WTC11 (cell line): ENCODE results near the gene LTN1. TPM values are rescaled to one million over a fixed set of nuclear protein-coding genes. Genes with fewer than 3 reads are reported as not detected.
"Not testable (repeated sequence)": the region's sequence is repeated elsewhere in the genome, so short reads cannot be mapped to it uniquely, and the experiment has no call there.

Experiments used
- ATAC-seq: fragments of 200-7000 bp; cut with Tn5 transposase; 2 replicates; pipeline ENCODE4 v1.10.0; 2021; ENCODE audit warnings: mild to moderate bottlenecking, moderate library complexity
- CTCF ChIA-PET: fragments of 300-600 bp; sonication (Branson Sonifier 250); formaldehyde crosslinking; loops from one replicate; lab custom pipeline; 2021; ENCODE audit warnings: antibody characterized with exemption; lab: Charles Lee
- POLR2A ChIA-PET: fragments of 350-600 bp; sonication (Branson Sonifier 250); formaldehyde crosslinking; loops from one replicate; lab custom pipeline; 2021; ENCODE audit warnings: antibody characterized with exemption; lab: Charles Lee
- DNase-seq: peaks from one replicate; pipeline ENCODE4 v3.0.0; 2021; ENCODE audit warnings: low spot score
- H3K27ac Mint-ChIP-seq: 2 replicates; pipeline ENCODE4 v1.8.0; 2021; ENCODE audit warnings: mixed read lengths
- H3K27me3 Mint-ChIP-seq: 2 replicates; pipeline ENCODE4 v1.8.0; 2021; ENCODE audit warnings: low read depth, mild to moderate bottlenecking, moderate library complexity, mixed read lengths
- H3K36me3 Mint-ChIP-seq: 2 replicates; pipeline ENCODE4 v1.8.0; 2021; ENCODE audit warnings: mixed read lengths
- H3K4me1 Mint-ChIP-seq: 2 replicates; pipeline ENCODE4 v1.8.0; 2022; ENCODE audit warnings: mixed read lengths
- H3K4me3 Mint-ChIP-seq: 2 replicates; pipeline ENCODE4 v1.8.0; 2021; ENCODE audit warnings: mild to moderate bottlenecking, moderate library complexity, mixed read lengths
- H3K9me3 Mint-ChIP-seq: 2 replicates; pipeline ENCODE4 v1.8.0; 2021; ENCODE audit warnings: mixed read lengths
- ELF4 ChIP-seq: sonication (generic); formaldehyde crosslinking; IDR thresholded peaks from 2 replicates; pipeline ENCODE4 v1.8.1; 2022; ENCODE audit warnings: low read depth, mild to moderate bottlenecking, moderate library complexity, missing genetic modification reagents
- ETV6 ChIP-seq: sonication (generic); formaldehyde crosslinking; IDR thresholded peaks from 2 replicates; pipeline ENCODE4 v1.8.1; 2022; ENCODE audit warnings: mild to moderate bottlenecking, missing genetic modification reagents
- FOXJ3 ChIP-seq: sonication (generic); formaldehyde crosslinking; IDR thresholded peaks from 2 replicates; pipeline ENCODE4 v1.9.0; 2021; ENCODE audit warnings: missing genetic modification reagents, mild to moderate bottlenecking, borderline replicate concordance
- GRHL2 ChIP-seq: fragments of 250-450 bp; sonication (Bioruptor Pico); IDR thresholded peaks from 2 replicates; pipeline ENCODE4 v1.8.0; 2022; ENCODE audit warnings: mild to moderate bottlenecking, moderate library complexity; ENCODE audit not compliant: insufficient replicate concordance, severe bottlenecking
- GTF2I ChIP-seq: fragments of 250-450 bp; sonication (Bioruptor Pico); conservative IDR thresholded peaks from 2 replicates; pipeline ENCODE4 v1.4.0; 2021; ENCODE audit warnings: mild to moderate bottlenecking
- HMGA2 ChIP-seq: fragments of 250-450 bp; sonication (Bioruptor Pico); IDR thresholded peaks from 2 replicates; pipeline ENCODE4 v1.4.0; 2021; ENCODE audit warnings: mild to moderate bottlenecking, moderate library complexity
- MAX ChIP-seq: sonication (generic); formaldehyde crosslinking; IDR thresholded peaks from 2 replicates; pipeline ENCODE4 v1.8.0; 2022; ENCODE audit warnings: mild to moderate bottlenecking, missing genetic modification reagents
- NFATC4 ChIP-seq: fragments of 250-450 bp; sonication (Bioruptor Pico); IDR thresholded peaks from 2 replicates; pipeline ENCODE4 v1.9.0; 2021; ENCODE audit warnings: mild to moderate bottlenecking
- NR1H2 ChIP-seq: sonication (generic); formaldehyde crosslinking; IDR thresholded peaks from 2 replicates; pipeline ENCODE4 v1.9.0; 2021; ENCODE audit warnings: mild to moderate bottlenecking, moderate library complexity, missing genetic modification reagents
- PREB ChIP-seq: sonication (generic); formaldehyde crosslinking; IDR thresholded peaks from 2 replicates; pipeline ENCODE4 v1.8.1; 2022; ENCODE audit warnings: mild to moderate bottlenecking, missing genetic modification reagents, moderate library complexity, borderline replicate concordance
- RORB ChIP-seq: fragments of 250-450 bp; sonication (Bioruptor Pico); IDR thresholded peaks from 2 replicates; pipeline ENCODE4 v1.9.0; 2021; ENCODE audit warnings: mild to moderate bottlenecking
- SP1 ChIP-seq: sonication (generic); formaldehyde crosslinking; conservative IDR thresholded peaks from 2 replicates; pipeline ENCODE4 v1.8.1; 2022; ENCODE audit warnings: missing genetic modification reagents
- TCF7 ChIP-seq: sonication (generic); formaldehyde crosslinking; IDR thresholded peaks from 2 replicates; pipeline ENCODE4 v1.8.0; 2022; ENCODE audit warnings: mild to moderate bottlenecking, low read depth, missing genetic modification reagents, moderate library complexity
- TEAD1 ChIP-seq: sonication (generic); formaldehyde crosslinking; IDR thresholded peaks from 2 replicates; pipeline ENCODE4 v1.8.0; 2022; ENCODE audit warnings: mild to moderate bottlenecking, missing genetic modification reagents
- ZBTB43 ChIP-seq: sonication (generic); formaldehyde crosslinking; IDR thresholded peaks from 2 replicates; pipeline ENCODE4 v1.8.1; 2023; ENCODE audit warnings: mild to moderate bottlenecking, missing genetic modification reagents
- ZNF138 ChIP-seq: sonication (generic); formaldehyde crosslinking; conservative IDR thresholded peaks from 2 replicates; pipeline ENCODE4 v1.8.1; 2022; ENCODE audit warnings: mild to moderate bottlenecking, moderate library complexity, missing genetic modification reagents
- ZNF263 ChIP-seq: sonication (generic); formaldehyde crosslinking; IDR thresholded peaks from 2 replicates; pipeline ENCODE4 v1.8.1; 2022; ENCODE audit warnings: low read depth, mild to moderate bottlenecking, moderate library complexity, missing genetic modification reagents
- total RNA-seq: library from RNA; stranded (reverse); gene quantifications from 3 replicates; pipeline ENCODE4 v1.2.3, GENCODE V29; 2021
- TF ChIP-seq, protein P1 (sequence below): sonication (generic); formaldehyde crosslinking; IDR thresholded peaks from 2 replicates; pipeline ENCODE4 v1.8.1; 2022; ENCODE audit warnings: missing genetic modification reagents, borderline replicate concordance
- TF ChIP-seq, protein P2 (sequence below): fragments of 250-450 bp; sonication (Bioruptor Pico); IDR thresholded peaks from 2 replicates; pipeline ENCODE4 v1.8.0; 2021; ENCODE audit warnings: mild to moderate bottlenecking

Gene LTN1
- total RNA-seq, 1 experiment from 2014 or later, result 23.0 TPM

GRCh38 chr21:28936721-28937120, 56.0 kb downstream of the LTN1 start (continued):
- TF ChIP-seq ZNF138 (CRISPR knock-in tag), result no peak
- no peak for TF ChIP-seq RORB (CRISPR knock-in tag)

- Mint-ChIP-seq H3K4me3 (no peak overlapping the region), H3K27me3 (no peaks in the 10 kb centered on the region)
- no peak for DNase-seq
- TF ChIP-seq, protein P1, sequence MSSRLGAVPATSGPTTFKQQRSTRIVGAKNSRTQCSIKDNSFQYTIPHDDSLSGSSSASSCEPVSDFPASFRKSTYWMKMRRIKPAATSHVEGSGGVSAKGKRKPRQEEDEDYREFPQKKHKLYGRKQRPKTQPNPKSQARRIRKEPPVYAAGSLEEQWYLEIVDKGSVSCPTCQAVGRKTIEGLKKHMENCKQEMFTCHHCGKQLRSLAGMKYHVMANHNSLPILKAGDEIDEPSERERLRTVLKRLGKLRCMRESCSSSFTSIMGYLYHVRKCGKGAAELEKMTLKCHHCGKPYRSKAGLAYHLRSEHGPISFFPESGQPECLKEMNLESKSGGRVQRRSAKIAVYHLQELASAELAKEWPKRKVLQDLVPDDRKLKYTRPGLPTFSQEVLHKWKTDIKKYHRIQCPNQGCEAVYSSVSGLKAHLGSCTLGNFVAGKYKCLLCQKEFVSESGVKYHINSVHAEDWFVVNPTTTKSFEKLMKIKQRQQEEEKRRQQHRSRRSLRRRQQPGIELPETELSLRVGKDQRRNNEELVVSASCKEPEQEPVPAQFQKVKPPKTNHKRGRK (CRISPR knock-in tag), result no peak
- TF ChIP-seq TCF7 (CRISPR knock-in tag) (no peak), GTF2I (no peak), NR1H2 (no peak), SP1 (CRISPR knock-in tag) (no peak), PREB (no peak), FOXJ3 (CRISPR knock-in tag) (no peak), GRHL2 (no peak), ELF4 (CRISPR knock-in tag) (no peak)
- TF ChIP-seq, protein P2, sequence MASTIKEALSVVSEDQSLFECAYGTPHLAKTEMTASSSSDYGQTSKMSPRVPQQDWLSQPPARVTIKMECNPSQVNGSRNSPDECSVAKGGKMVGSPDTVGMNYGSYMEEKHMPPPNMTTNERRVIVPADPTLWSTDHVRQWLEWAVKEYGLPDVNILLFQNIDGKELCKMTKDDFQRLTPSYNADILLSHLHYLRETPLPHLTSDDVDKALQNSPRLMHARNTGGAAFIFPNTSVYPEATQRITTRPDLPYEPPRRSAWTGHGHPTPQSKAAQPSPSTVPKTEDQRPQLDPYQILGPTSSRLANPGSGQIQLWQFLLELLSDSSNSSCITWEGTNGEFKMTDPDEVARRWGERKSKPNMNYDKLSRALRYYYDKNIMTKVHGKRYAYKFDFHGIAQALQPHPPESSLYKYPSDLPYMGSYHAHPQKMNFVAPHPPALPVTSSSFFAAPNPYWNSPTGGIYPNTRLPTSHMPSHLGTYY (CRISPR knock-in tag), result no peak
- TF ChIP-seq, all 79 proteins: peak for 0
- ATAC-seq, result no peak
- Mint-ChIP-seq H3K36me3 (peaks cover 20% of the 10 kb centered on the region), H3K27ac (no peak overlapping the region), H3K4me1 (0 out of 2 replicates have a peak, but pooled peaks cover 2% of the 10 kb centered on the region), H3K9me3 (no peaks in the 10 kb centered on the region)
- ChIA-PET POLR2A (no interaction called here), CTCF (no interaction called here)
Measured at GRCh38 chr21:28936036-28936435, 56.6 kb downstream of the LTN1 start.

DNA sequence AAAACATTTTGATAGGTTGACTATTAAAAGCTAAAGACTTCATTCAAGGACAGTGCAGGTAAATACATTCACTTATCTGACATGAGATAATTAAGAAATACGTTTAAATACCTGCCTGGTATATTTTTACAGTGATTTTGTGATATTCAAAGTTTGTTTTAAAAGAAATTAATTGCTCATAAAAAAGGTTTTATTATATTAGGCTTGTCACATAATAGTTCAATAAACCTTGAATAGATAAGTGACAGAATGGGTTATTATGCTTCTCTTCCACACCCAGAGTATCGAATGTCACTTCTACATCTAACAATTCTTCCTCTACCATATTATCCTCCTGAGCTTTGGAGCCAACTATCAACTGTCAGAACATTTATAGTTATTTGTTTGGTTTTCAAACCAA, 60.0 kb downstream of the LTN1 start:
- TF ChIP-seq HMGA2 (CRISPR knock-in tag) (no peak), MAX (CRISPR knock-in tag) (no peak), ZBTB43 (CRISPR knock-in tag) (no peak), ETV6 (CRISPR knock-in tag) (no peak), ZNF263 (CRISPR knock-in tag) (no peak), NFATC4 (CRISPR knock-in tag) (no peak), TEAD1 (no peak)
- DNase-seq (no peak), ATAC-seq (no peak)
- H3K9me3 Mint-ChIP-seq, result no peaks in the 10 kb centered on the region
- no peaks in the 10 kb centered on the region for H3K27me3 Mint-ChIP-seq
- no peak overlapping the region for H3K27ac Mint-ChIP-seq
- no peaks in the 10 kb centered on the region for H3K4me1 Mint-ChIP-seq
- no peak overlapping the region for H3K4me3 Mint-ChIP-seq
- POLR2A ChIA-PET, result no interaction called here
- CTCF ChIA-PET, result no interaction called here
- H3K36me3 Mint-ChIP-seq, result peaks cover 20% of the 10 kb centered on the region

- POLR2A ChIA-PET, H3K27ac Mint-ChIP-seq, DNase-seq, H3K9me3 Mint-ChIP-seq, H3K4me1 Mint-ChIP-seq, H3K27me3 Mint-ChIP-seq, CTCF ChIA-PET, ATAC-seq, H3K4me3 Mint-ChIP-seq: not testable (repeated sequence)
- peaks cover 20% of the 10 kb centered on the region for H3K36me3 Mint-ChIP-seq
Measured at GRCh38 chr21:28931708-28932372, 60.8 kb downstream of the LTN1 start.
